Astrocyte of the spinal cord (primary cell): ENCODE results near the gene ACVRL1.

ENCODE experiments used
- DNase-seq: peaks from one replicate; pipeline ENCODE4 v3.0.0; 2011; ENCODE audit warnings: low read depth, low spot score
- H3K4me3 ChIP-seq: 2 replicates; pipeline ENCODE4 v1.5.1; 2011; ENCODE audit warnings: low read depth, mild to moderate bottlenecking, low read length, moderate library complexity
- CTCF ChIP-seq: IDR thresholded peaks from 2 replicates; pipeline ENCODE4 v1.5.1; 2012; ENCODE audit warnings: low read depth, mild to moderate bottlenecking, low read length, inconsistent platforms
- in situ Hi-C: cut with HindIII; loops from 2 replicates; pipeline ENCODE4 v1.10.0; 2017; ENCODE audit warnings: low sequenced_read_pairs

Gene ACVRL1

GRCh38 chr12:51872689-51872981, 34.7 kb upstream of the ACVRL1 start:
- no peak overlapping the region for H3K4me3 ChIP-seq
- in situ Hi-C loops: no loop called here
- no peak for TF ChIP-seq CTCF
- no peak for DNase-seq

- in situ Hi-C loops: no loop called here
Observed at GRCh38 chr12:51873251-51873994, 33.9 kb upstream of the ACVRL1 start.

GRCh38 chr12:51874000-51874399, 33.3 kb upstream of the ACVRL1 start:
- no peak for DNase-seq
- H3K4me3 ChIP-seq: no peak overlapping the region
- no peak for TF ChIP-seq CTCF
- in situ Hi-C loops: no loop called here

More at GRCh38 chr12:51873251-51873994, 33.9 kb upstream of the ACVRL1 start:
- TF ChIP-seq CTCF: no peak
- no peak for DNase-seq
- no peak overlapping the region for H3K4me3 ChIP-seq

- H3K4me3 ChIP-seq: no peak overlapping the region
- no peak for DNase-seq
- in situ Hi-C loops: no loop called here
- no peak for TF ChIP-seq CTCF
Observed at GRCh38 chr12:51874486-51874885, 32.8 kb upstream of the ACVRL1 start.

- in situ Hi-C loops: no loop called here
- no peak for TF ChIP-seq CTCF
- DNase-seq: no peak
- no peak overlapping the region for H3K4me3 ChIP-seq
Observed at GRCh38 chr12:51879102-51879501, 28.2 kb upstream of the ACVRL1 start.

- in situ Hi-C loops: no loop called here
- DNase-seq: no peak
- no peak for TF ChIP-seq CTCF
- no peak overlapping the region for H3K4me3 ChIP-seq
Observed at GRCh38 chr12:51883295-51883694, 24.0 kb upstream of the ACVRL1 start.
